ENCODE data around the gene MPIG6B.
A peak's percentile ranks its signal among the peaks of the same experiment; 100 is the strongest.

MPIG6B gene

GRCh38 chr6:31722173-31722572 lies 1.0 kb upstream of the MPIG6B start:
- no peak for DNase-seq

GRCh38 chr6:31723980-31724691 lies 963 bp downstream of the MPIG6B start:
- DNase-seq = no peak

GRCh38 chr6:31725502-31726350 lies 2.6 kb downstream of the MPIG6B start:
- no peak for DNase-seq

GRCh38 chr6:31727034-31727716 lies 4.0 kb downstream of the MPIG6B start:
- DNase-seq = no peak

GRCh38 chr6:31727717-31728671 lies 4.8 kb downstream of the MPIG6B start:
- DNase-seq = no peak

- no peak for DNase-seq
Measured at GRCh38 chr6:31728767-31729514, 5.8 kb downstream of the MPIG6B start, which contains the start of gene DDAH2. Gene DDAH2, minus strand, starts transcription at chr6:31729299. Its CDS starts 138 bp downstream, at chr6:31729161.

GRCh38 chr6:31729515-31729978 lies 6.4 kb downstream of the MPIG6B start:
- peak; percentile 94 for DNase-seq

GRCh38 chr6:31729979-31730630 lies 6.9 kb downstream of the MPIG6B start:
- peak; percentile 97 for DNase-seq

- no peak for DNase-seq
Measured at GRCh38 chr6:31730631-31731086, 7.5 kb downstream of the MPIG6B start.

GRCh38 chr6:31732029-31732428 lies 8.9 kb downstream of the MPIG6B start:
- no peak for DNase-seq

- DNase-seq = no peak
Measured at GRCh38 chr6:31733734-31734133, 10.6 kb downstream of the MPIG6B start.

GRCh38 chr6:31734247-31734820 lies 11.2 kb downstream of the MPIG6B start:
- DNase-seq = no peak

- peak; percentile 90 for DNase-seq
Measured at GRCh38 chr6:31734821-31735406, 11.7 kb downstream of the MPIG6B start.

- peak; percentile 94 for DNase-seq
Measured at GRCh38 chr6:31736021-31736767, 13.0 kb downstream of the MPIG6B start, which contains the start of gene CLIC1. Gene CLIC1, minus strand, starts transcription at chr6:31736530. Its CDS starts 230 bp downstream, at chr6:31736300.

- DNase-seq = no peak
Measured at GRCh38 chr6:31736768-31737314, 13.7 kb downstream of the MPIG6B start.

- DNase-seq = no peak
Measured at GRCh38 chr6:31737315-31737990, 14.3 kb downstream of the MPIG6B start.

GRCh38 chr6:31737991-31738979 lies 15.1 kb downstream of the MPIG6B start:
- DNase-seq = no peak
